GM19467 (cell line): ENCODE data around the gene IFIT2.

ENCODE experiments used
- ATAC-seq: cut with Tn5 transposase; IDR thresholded peaks from one replicate; pipeline ENCODE4 v1.9.1; 2021; ENCODE audit warnings: mild to moderate bottlenecking, moderate library complexity; ENCODE audit not compliant: unreplicated experiment

Gene IFIT2

GRCh38 chr10:89337484-89337883 lies 35.6 kb downstream of the IFIT2 start:
- no peak for ATAC-seq

DNA sequence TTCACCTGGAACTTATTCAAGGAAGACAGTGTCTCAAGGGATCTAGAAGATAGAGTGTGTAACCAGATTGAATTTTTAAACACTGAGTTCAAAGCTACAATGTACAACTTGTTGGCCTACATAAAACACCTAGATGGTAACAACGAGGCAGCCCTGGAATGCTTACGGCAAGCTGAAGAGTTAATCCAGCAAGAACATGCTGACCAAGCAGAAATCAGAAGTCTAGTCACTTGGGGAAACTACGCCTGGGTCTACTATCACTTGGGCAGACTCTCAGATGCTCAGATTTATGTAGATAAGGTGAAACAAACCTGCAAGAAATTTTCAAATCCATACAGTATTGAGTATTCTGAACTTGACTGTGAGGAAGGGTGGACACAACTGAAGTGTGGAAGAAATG lies 36.9 kb downstream of the IFIT2 start:
- no peak for ATAC-seq

DNA sequence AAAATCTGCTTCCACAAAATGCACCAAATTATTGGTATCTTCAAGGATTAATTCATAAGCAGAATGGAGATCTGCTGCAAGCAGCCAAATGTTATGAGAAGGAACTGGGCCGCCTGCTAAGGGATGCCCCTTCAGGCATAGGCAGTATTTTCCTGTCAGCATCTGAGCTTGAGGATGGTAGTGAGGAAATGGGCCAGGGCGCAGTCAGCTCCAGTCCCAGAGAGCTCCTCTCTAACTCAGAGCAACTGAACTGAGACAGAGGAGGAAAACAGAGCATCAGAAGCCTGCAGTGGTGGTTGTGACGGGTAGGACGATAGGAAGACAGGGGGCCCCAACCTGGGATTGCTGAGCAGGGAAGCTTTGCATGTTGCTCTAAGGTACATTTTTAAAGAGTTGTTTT lies 38.0 kb downstream of the IFIT2 start:
- no peak for ATAC-seq

GRCh38 chr10:89341649-89342048 lies 39.8 kb downstream of the IFIT2 start:
- ATAC-seq, result no peak

DNA sequence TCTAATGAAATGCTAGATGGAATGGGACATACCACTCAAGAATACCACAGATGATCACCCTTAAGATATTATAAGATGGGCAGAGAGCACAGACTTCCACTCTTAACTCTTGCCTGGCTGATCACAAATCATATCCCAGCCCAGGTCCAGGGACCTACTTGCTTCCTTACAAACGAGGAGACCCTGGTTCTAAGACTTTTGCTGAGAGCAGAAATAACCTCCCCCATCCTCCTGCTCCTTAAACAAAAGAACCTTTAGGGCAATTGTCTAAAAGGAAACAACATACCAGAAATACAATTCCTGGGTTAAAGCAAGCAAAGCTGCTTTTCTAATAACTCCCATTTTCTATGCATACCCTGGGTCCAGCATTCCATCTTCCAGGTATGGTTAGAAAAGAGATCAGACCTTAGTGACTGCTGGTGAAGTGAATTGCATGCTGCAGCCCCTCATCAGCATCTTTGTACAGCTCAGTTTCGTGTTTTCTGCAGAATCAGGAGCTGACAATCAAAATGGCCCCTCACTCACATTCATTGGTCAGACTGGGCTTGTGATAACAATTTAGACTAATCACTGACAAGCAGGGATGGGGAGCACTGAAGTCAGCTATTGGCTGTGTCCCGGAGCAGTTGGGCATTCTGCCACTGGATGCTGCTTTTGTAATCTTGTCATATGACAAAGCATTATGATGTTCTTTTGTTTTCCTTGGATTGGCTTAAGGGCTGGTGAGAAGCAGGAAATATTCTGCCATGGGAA lies 40.5 kb downstream of the IFIT2 start:
- ATAC-seq, result no peak

- no peak for ATAC-seq
These were observed 41.4 kb downstream of the IFIT2 start for GRCh38 chr10:89343089-89343767.

- no peak for ATAC-seq
These were observed 42.3 kb downstream of the IFIT2 start for GRCh38 chr10:89344156-89344555.

DNA sequence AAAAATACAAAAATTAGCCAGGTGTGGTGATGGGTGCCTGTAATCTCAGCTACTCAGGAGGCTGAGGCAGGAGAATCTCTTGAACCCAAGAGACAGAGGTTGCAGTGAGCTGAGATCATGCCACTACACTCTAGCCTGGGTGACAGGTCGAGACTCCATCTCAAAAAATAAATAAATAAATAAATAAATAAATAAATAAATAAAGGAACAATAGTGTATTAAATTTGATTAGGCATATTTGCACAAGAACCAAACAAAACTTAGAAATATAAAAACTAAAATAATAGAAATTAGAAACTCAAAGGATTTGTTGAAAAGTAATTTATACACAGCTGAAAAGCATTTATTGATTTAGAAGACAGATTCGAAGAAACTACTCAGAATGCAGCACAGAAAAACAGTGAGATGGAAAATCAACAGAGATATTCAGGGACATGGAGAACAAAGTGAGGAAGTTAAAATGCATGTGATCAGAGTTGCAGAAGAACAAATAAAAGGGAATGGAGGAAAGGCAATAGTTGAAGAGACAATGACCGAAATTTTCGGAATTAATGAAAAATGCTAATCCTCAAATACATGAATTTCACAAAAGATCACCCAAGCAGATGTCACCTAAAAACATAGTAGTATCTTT lies 43.6 kb downstream of the IFIT2 start:
- ATAC-seq, result no peak

DNA sequence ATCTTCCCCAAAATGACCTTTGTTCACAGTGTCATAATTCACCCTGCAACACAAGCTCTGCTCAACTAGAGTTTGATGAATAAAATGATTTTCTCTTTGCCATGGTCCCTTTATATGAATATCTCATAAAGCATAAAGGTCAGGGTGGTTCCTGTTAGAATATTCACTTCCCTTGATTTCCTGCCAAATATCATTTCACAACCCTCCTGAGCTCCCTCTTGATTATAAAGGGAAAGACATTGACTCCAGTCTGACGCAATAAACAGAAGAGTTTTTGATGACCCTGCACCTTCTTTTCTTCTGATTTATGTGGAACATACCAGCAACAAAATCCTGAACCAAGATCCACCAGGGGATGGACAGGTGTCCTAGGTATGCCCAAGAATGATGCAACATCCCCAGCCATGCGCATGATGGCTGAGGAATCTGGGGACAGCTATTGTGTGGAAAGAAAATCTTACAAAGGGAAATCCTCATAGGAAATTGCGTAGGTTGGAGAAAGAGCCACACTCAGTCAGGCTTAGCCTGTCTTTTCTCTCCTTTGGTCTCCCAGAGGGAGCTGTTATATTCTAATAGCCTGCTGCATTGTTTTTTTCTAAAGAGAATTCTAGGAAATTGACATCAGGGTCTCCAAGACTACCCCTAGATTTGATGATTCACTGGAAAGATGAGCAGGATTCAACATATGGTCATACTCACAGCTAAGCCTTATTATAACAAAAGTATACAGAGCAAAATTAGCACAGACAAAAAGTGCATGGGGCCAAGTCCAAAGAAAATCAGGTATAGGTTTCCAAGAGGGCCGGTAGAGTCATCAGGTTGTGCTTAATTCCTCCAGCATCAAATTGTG lies 44.8 kb downstream of the IFIT2 start:
- ATAC-seq, result no peak

DNA sequence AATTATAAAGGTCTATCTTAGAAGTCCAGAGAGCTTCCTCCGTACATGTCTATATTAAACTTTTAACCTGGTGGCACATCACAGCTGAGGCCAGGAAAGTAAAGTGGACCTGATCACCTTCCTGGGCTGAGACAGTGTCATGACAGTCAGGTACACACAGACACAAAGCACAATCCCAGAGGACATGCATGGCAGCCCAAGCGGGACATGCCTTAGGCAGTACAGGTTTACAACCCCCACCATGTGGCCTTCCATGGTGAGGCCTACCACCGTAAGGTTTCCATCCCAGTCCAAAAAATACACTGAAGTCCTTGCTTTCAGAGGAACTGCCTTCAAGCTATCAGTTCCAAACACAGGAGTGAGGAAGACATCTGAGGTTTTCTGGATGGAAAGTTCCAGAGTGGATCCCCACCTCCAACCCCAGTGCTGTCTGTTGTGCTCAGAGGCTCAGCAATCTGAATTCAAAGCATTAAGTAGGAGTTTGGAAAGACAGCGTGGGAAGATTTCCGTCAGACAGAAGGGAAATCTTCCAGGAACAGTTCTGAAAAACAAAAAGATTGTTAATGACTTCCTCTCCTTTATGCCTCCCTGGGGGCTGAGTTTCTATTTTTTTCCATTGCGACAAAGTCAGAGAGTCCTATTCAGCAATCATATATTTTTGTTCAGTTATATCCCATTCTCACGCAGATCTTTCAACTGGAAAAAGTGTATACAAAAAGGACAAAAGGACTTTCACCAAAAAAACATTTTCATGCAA lies 46.0 kb downstream of the IFIT2 start:
- ATAC-seq, result no peak

DNA sequence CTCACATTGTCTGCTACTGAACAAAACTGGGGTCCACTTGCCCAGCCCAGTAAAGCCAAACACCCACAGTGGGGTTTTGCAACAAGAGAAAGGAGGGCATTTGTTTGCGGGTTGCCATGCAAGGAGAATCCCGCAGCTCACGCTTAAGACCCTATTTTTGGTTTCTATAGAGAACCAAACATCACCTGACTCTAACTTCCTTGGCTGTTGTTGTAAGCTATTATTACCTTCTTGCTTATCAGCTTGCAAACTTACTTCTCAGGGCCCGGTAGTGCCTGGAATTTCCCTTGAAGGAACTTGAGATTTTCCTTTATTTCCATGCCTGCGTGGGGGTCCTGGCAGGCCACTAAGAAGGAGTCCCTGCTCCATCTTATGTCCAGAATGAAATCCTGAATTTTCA lies 46.6 kb downstream of the IFIT2 start:
- ATAC-seq, result no peak

GRCh38 chr10:89348975-89349374 lies 47.1 kb downstream of the IFIT2 start:
- ATAC-seq, result no peak

DNA sequence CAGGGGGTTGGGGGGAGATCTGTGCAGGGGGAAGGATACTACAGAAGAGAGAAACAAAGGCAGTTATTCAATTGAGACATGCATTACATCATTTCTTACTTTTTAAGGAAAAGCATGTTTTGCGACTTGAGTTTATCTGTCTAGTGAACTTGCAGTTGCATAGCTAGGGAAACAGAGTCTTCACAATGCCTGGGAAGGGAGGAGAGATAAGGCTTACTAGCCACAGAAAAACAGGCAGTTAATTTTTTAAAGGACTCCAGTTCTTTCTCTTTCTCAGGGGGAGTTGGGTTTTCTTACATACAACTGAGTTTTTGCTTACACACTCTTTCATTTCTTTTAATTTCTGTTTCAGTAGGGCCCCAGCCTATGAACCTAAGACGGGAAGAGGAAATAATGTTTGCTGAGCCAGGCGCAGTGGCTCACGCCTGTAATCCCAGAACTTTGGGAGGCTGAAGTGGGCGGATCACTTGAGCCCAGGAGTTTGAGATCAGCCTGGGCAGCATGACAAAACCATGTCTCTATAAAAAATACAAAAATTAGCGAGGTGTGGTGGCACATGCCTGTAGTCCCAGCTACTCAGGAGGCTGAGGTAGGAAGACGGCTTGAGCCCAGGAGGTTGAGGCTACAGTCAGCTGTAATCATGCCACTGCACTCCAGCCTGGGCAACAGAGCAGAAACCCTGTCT lies 48.9 kb downstream of the IFIT2 start:
- ATAC-seq, result peak; percentile 29

DNA sequence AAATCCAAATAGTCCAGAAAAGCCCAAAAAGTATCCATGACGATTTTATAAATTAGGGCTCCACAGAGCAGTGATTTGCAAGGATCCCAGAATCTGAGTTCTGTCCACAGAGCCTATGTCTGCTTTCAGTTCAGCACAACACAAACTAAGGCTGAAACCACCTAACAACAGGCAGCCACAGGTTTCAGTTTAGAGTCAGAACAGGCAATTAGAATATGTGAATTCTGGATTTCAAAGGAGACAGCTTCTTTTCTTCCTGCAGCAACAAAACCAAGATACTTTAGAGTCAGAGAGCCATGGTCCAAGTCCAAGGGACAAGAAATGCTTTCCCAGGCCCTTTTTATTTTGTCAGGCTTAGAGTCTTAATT lies 49.5 kb downstream of the IFIT2 start:
- peak; percentile 79 for ATAC-seq

GRCh38 chr10:89351780-89352597 lies 50.1 kb downstream of the IFIT2 start:
- ATAC-seq, result no peak

DNA sequence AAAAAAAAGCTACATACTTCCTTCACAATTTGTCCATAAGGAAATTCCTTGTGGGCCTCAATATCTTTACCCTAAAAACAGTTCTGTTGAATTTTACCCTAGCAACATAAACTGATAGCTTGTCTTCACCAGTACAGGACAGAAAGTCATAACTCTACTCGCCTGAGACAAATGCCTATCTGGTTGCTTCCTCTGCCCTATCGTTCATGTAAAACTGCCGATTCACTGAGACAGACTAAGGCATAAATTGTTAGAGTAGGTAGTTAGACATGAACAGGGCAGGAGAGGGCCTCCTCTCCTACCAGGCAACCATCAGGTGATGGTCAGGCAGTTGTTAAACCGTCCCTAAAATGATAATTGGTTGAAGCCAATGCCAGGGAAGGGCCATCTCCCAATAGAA lies 51.0 kb downstream of the IFIT2 start:
- ATAC-seq, result no peak

DNA sequence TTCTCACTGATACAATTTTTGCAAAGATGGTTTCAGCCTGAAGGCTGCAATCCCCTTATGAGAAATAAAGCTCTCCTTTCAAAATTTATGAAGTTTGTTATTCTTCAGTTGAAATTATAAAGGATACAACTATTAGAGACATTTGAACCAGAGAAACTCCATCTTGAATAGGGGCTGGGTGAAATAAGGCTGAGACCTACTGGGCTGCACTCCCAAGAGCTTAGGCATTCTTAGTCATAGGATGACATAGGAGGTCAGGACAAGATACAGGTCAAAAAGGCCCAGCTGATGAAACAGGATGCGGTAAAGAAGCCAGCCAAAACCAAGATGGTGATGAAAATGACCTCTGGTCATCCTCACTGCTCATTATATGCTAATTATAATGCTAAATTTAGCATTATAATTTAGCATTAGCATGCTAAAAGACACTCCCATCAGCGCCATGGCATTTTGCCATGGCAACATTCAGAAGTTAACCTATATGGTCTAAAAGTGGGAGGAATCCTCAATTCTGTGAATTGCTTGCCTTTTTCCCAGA lies 53.6 kb downstream of the IFIT2 start:
- ATAC-seq, result no peak

GRCh38 chr10:89357096-89357495 lies 55.2 kb downstream of the IFIT2 start:
- ATAC-seq, result no peak

DNA sequence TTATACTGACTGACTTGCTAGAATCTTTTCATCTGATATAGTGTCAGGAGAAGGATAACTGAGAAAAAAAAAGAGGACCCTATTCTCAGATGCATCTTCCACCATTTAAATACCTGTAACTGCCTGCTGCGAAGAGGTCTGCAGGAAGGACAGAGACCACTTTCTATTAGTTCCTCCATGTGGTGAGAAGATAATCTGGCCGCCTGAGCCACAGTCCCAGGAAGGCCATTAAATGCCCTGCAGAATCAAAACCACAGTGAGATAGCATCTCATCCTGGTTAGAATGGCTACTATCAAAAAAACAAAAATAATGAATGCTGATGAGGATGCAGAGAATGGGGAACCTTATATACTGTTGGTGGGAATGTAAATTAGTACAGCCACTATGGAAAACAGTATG lies 56.1 kb downstream of the IFIT2 start:
- ATAC-seq, result no peak
